Measurements from ENCODE around the gene CALHM4.
"Not testable (repeated sequence)": the region's sequence is repeated elsewhere in the genome, so short reads cannot be mapped to it uniquely, and the experiment has no call there.

DNA sequence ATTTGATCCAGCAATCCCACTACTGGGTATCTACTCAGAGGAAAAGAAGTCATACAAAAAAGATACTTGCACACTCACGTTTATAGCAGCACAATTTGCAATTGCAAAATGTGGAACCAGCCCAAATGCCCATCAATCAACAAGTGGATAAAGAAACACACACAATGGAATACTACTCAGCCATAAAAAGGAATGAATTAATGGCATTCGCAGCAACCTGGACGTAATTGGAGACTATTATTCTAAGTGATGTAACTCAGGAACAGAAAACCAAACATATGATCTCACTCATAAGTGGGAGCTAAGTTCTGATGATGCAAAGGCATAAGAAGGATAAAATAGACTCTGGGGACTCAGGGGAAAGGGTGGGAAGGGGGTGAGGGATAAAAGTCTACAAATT is 51.3 kb downstream of the CALHM4 start:
- TF ChIP-seq, protein P1, sequence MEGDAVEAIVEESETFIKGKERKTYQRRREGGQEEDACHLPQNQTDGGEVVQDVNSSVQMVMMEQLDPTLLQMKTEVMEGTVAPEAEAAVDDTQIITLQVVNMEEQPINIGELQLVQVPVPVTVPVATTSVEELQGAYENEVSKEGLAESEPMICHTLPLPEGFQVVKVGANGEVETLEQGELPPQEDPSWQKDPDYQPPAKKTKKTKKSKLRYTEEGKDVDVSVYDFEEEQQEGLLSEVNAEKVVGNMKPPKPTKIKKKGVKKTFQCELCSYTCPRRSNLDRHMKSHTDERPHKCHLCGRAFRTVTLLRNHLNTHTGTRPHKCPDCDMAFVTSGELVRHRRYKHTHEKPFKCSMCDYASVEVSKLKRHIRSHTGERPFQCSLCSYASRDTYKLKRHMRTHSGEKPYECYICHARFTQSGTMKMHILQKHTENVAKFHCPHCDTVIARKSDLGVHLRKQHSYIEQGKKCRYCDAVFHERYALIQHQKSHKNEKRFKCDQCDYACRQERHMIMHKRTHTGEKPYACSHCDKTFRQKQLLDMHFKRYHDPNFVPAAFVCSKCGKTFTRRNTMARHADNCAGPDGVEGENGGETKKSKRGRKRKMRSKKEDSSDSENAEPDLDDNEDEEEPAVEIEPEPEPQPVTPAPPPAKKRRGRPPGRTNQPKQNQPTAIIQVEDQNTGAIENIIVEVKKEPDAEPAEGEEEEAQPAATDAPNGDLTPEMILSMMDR (conservative IDR thresholded peaks at IDR 0.05; ENCODE audit: low read depth, low read length) = not testable (repeated sequence)
- TF ChIP-seq EZH2phosphoT487 (IDR thresholded peaks at IDR 0.05; ENCODE audit: borderline replicate concordance, low read length) = not testable (repeated sequence)
